Putamen (tissue), 1 donor: ENCODE measurements around the gene SLC26A1.
"Not testable (repeated sequence)": the region's sequence is repeated elsewhere in the genome, so short reads cannot be mapped to it uniquely, and the experiment has no call there.

Experiments
- DNase-seq: peaks from one replicate; pipeline ENCODE4 v3.0.0-alpha.2; 2016; ENCODE audit warnings: low spot score

SLC26A1 gene

GRCh38 chr4:952881-953573, 40.2 kb downstream of the SLC26A1 start:
- DNase-seq: no peak

GRCh38 chr4:951594-952468, 41.4 kb downstream of the SLC26A1 start:
- DNase-seq: no peak

GRCh38 chr4:951186-951585, 42.0 kb downstream of the SLC26A1 start:
- no peak for DNase-seq

GRCh38 chr4:950136-951020, 42.8 kb downstream of the SLC26A1 start:
- DNase-seq: no peak

- DNase-seq: no peak
Measured at GRCh38 chr4:949656-950055, 43.5 kb downstream of the SLC26A1 start.

GRCh38 chr4:948936-949300, 44.3 kb downstream of the SLC26A1 start:
- DNase-seq: no peak

- DNase-seq: no peak
Measured at GRCh38 chr4:948101-948935, 44.9 kb downstream of the SLC26A1 start.

GRCh38 chr4:947491-947971, 45.7 kb downstream of the SLC26A1 start:
- no peak for DNase-seq

GRCh38 chr4:946517-947471, 46.4 kb downstream of the SLC26A1 start:
- no peak for DNase-seq

- no peak for DNase-seq
Measured at GRCh38 chr4:946103-946450, 47.1 kb downstream of the SLC26A1 start.

GRCh38 chr4:945274-946102, 47.7 kb downstream of the SLC26A1 start:
- no peak for DNase-seq

- not testable (repeated sequence) for DNase-seq
Measured at GRCh38 chr4:939508-939907, 53.7 kb downstream of the SLC26A1 start.
